Natural killer cell (primary cell): Measurements from ENCODE around the gene RIMS4. TPM values are rescaled to one million over a fixed set of nuclear protein-coding genes. Genes with fewer than 3 reads are reported as not detected.

Experiments used
- ATAC-seq, 3 donors: fragments of 150-1000 bp in 2 of 3; fragments of 200-7000 bp in 1 of 3; cut with Tn5 transposase; 1 replicate in 1 of 3; 2 replicates in 2 of 3; pipeline ENCODE4 v1.10.0; 2021; ENCODE audit warnings: mild to moderate bottlenecking in 2 of 3, moderate library complexity in 2 of 3
- DNase-seq, 2 donors: peaks; one replicate each; pipeline versions ENCODE4 v3.0.0 to v3.0.0-alpha.2; 2013 to 2021; ENCODE audit warnings: mixed read lengths in 1 of 2
- H3K27ac ChIP-seq: one replicate; pipeline ENCODE4 v1.5.1; 2013; ENCODE audit warnings: mild to moderate bottlenecking, low read length
- H3K27me3 ChIP-seq: one replicate; pipeline ENCODE4 v1.6.1; 2013; ENCODE audit warnings: low read length; ENCODE audit not compliant: control insufficient read depth, insufficient read depth
- H3K36me3 ChIP-seq: one replicate; pipeline ENCODE4 v1.6.1; 2013; ENCODE audit warnings: low read length; ENCODE audit not compliant: control insufficient read depth, insufficient read depth
- H3K4me1 ChIP-seq: one replicate; pipeline ENCODE4 v1.6.1; 2013; ENCODE audit warnings: low read length; ENCODE audit not compliant: control insufficient read depth, insufficient read depth
- H3K4me3 ChIP-seq: one replicate; pipeline ENCODE4 v1.5.1; 2013; ENCODE audit warnings: low read length
- H3K9me3 ChIP-seq: one replicate; pipeline ENCODE4 v1.6.1; 2013; ENCODE audit warnings: low read length; ENCODE audit not compliant: control insufficient read depth, insufficient read depth
- H3K27ac Mint-ChIP-seq, 2 donors: one replicate each; pipeline ENCODE4 v1.8.0; 2022; ENCODE audit warnings: mild to moderate bottlenecking in 2 of 2, mixed read lengths in 2 of 2, moderate library complexity in 1 of 2
- H3K27me3 Mint-ChIP-seq, 2 donors: one replicate each; pipeline ENCODE4 v1.8.0; 2022; ENCODE audit warnings: low read depth in 2 of 2, mixed read lengths in 2 of 2
- H3K36me3 Mint-ChIP-seq: one replicate; pipeline ENCODE4 v1.8.0; 2022; ENCODE audit warnings: mixed read lengths
- H3K4me1 Mint-ChIP-seq, 2 donors: one replicate each; pipeline ENCODE4 v1.8.0; 2022; ENCODE audit warnings: mixed read lengths in 2 of 2
- H3K4me3 Mint-ChIP-seq: one replicate; pipeline ENCODE4 v1.8.0; 2022; ENCODE audit warnings: mild to moderate bottlenecking, moderate library complexity, mixed read lengths
- H3K9me3 Mint-ChIP-seq, 2 donors: one replicate each; pipeline ENCODE4 v1.8.0; 2022; ENCODE audit warnings: mixed read lengths in 2 of 2
- WGBS: methylation state at CpG from one replicate; pipeline ENCODE4 v1.1.7; 2013; ENCODE audit warnings: missing lambda C conversion rate; ENCODE audit not compliant: insufficient coverage; 5-methylcytosine and 5-hydroxymethylcytosine counted together
- intact Hi-C: fragments of 100-400 bp; cut with micrococcal nuclease; formaldehyde crosslinking; loops from one replicate; pipeline ENCODE4 v1.14.2; 2022
- total RNA-seq, 4 donors: library from RNA; stranded (reverse); fragments of 120-200 nt in 1 of 4; gene quantifications; one replicate each; pipeline versions ENCODE4 v1.2.3 to v1.2.4, GENCODE V29; 2013 to 2022
- TF ChIP-seq, protein P1 (sequence below): fragments of 200-600 bp; IDR thresholded peaks from one replicate; pipeline ENCODE4 v1.8.0; 2022; ENCODE audit warnings: antibody characterized with exemption

RIMS4 gene
- total RNA-seq, 3 donors from 2014 or later (not counting 1 experiment from before 2014, with no cell fraction given): not detected

DNA sequence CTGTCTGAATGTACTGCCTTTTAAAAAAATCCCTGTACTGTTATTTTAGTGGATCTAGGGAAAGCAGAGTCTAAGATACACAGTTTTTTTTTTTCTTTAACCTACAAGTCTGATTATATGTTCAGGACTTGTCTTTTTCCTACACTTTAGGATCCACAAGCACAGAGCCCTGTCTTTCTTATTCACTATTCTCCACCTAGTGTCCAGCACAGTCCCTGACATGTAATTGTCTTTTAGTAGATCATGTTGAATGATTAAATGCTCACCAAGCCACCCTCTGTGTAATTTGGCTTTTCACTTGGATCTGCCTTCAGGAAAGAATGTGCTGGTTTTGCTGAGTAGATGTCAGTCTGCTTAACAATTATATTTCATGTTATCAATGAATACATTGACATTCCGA lies 39.4 kb upstream of the RIMS4 start:
- WGBS: 92% methylated on average over 1 of the region's 1 CpG
- DNase-seq (no peak), ATAC-seq (no peak)
- TF ChIP-seq, protein P1, sequence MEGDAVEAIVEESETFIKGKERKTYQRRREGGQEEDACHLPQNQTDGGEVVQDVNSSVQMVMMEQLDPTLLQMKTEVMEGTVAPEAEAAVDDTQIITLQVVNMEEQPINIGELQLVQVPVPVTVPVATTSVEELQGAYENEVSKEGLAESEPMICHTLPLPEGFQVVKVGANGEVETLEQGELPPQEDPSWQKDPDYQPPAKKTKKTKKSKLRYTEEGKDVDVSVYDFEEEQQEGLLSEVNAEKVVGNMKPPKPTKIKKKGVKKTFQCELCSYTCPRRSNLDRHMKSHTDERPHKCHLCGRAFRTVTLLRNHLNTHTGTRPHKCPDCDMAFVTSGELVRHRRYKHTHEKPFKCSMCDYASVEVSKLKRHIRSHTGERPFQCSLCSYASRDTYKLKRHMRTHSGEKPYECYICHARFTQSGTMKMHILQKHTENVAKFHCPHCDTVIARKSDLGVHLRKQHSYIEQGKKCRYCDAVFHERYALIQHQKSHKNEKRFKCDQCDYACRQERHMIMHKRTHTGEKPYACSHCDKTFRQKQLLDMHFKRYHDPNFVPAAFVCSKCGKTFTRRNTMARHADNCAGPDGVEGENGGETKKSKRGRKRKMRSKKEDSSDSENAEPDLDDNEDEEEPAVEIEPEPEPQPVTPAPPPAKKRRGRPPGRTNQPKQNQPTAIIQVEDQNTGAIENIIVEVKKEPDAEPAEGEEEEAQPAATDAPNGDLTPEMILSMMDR: no peak
- no peak overlapping the region for H3K4me3 Mint-ChIP-seq
- Histone ChIP-seq H3K4me1 (no peaks in the 10 kb centered on the region), H3K27ac (no peak overlapping the region), H3K4me3 (no peak overlapping the region), H3K9me3 (no peaks in the 10 kb centered on the region), H3K36me3 (no peaks in the 10 kb centered on the region), H3K27me3 (no peaks in the 10 kb centered on the region)
- H3K9me3 Mint-ChIP-seq: no peaks in the 10 kb centered on the region
- H3K27ac Mint-ChIP-seq: no peak overlapping the region
- intact Hi-C loops: no loop called here
- no peaks in the 10 kb centered on the region for H3K36me3 Mint-ChIP-seq
- H3K27me3 Mint-ChIP-seq: peaks cover 15 to 34% of the 10 kb centered on the region in 2 donors
- H3K4me1 Mint-ChIP-seq: no peaks in the 10 kb centered on the region

DNA sequence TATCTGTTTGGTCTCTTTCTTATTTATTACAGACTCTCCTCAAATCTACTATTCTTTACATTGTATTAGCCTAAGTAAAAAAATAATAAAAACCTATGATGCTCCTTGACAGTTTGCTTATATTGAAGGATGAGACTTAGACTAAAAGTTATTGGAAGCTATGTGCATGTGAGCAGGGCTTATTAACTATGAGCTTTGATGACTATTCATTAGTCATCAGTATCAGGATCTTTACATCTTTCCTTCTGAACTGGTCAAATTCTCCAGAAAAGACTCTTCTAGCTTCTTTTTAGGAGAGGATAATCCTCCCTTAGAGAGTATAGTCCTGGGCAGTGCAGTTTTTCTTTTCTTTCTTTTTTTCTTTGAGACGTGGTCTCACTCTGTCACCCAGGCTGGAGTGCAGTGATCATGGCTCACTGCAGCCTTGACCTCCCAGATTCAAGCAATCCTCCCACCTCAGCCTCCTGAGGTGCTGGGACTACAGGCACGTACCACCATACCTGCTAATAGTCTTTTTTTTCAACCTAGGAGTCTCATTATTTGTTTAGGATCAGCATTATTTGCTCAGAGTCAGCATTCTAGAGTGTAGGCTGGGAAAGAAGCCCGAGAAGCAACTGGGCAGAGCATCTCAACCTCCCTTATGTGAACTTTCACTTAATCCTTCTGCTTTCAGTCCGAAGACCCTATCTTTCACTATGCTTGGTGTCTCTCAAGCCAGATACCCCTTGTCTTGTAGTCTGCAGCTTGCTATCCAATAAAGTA lies 38.1 kb upstream of the RIMS4 start:
- no peak overlapping the region for H3K4me3 Mint-ChIP-seq
- ATAC-seq (no peak), DNase-seq (no peak)
- TF ChIP-seq, protein P1: no peak
- H3K4me3 ChIP-seq: no peak overlapping the region
- H3K27me3 ChIP-seq: no peaks in the 10 kb centered on the region
- H3K27me3 Mint-ChIP-seq: peaks cover 17 to 40% of the 10 kb centered on the region in 2 donors
- H3K9me3 ChIP-seq: no peaks in the 10 kb centered on the region
- H3K36me3 Mint-ChIP-seq: no peaks in the 10 kb centered on the region
- intact Hi-C loops: no loop called here
- no peaks in the 10 kb centered on the region for H3K36me3 ChIP-seq
- WGBS: 84% methylated on average over 4 of the region's 4 CpGs
- no peaks in the 10 kb centered on the region for H3K4me1 Mint-ChIP-seq
- H3K4me1 ChIP-seq: no peaks in the 10 kb centered on the region
- no peak overlapping the region for H3K27ac Mint-ChIP-seq
- no peaks in the 10 kb centered on the region for H3K9me3 Mint-ChIP-seq
- H3K27ac ChIP-seq: no peak overlapping the region

DNA sequence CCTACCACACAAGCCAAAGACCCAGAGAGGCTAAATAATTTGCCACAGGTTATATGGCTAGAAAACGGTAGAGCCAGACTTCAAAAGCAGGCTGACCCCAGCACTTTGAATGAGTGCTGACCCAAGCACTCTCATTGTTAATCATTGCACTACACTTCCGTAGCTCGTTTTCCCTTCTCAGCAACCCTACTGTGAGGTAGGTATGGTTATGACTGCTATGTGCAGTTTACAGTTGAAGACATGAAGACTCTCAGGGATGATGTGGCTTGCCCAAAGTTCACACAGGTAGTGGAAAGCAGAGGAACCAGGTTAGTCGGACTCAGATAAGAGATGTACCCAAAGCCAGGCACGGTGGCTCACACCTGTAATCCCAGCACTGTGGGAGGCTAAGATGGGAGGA lies 33.5 kb upstream of the RIMS4 start:
- Mint-ChIP-seq H3K36me3 (no peaks in the 10 kb centered on the region), H3K27ac (no peak overlapping the region), H3K9me3 (no peaks in the 10 kb centered on the region), H3K27me3 (peaks cover 18 to 51% of the 10 kb centered on the region in 2 donors), H3K4me3 (no peak overlapping the region), H3K4me1 (no peaks in the 10 kb centered on the region)
- ATAC-seq (no peak), DNase-seq (no peak)
- no peak overlapping the region for H3K27ac ChIP-seq
- no peaks in the 10 kb centered on the region for H3K9me3 ChIP-seq
- H3K27me3 ChIP-seq: no peaks in the 10 kb centered on the region
- WGBS: 85% methylated on average over 3 of the region's 5 CpGs
- intact Hi-C loops: no loop called here
- no peaks in the 10 kb centered on the region for H3K36me3 ChIP-seq
- no peaks in the 10 kb centered on the region for H3K4me1 ChIP-seq
- no peak overlapping the region for H3K4me3 ChIP-seq
- TF ChIP-seq, protein P1: no peak

DNA sequence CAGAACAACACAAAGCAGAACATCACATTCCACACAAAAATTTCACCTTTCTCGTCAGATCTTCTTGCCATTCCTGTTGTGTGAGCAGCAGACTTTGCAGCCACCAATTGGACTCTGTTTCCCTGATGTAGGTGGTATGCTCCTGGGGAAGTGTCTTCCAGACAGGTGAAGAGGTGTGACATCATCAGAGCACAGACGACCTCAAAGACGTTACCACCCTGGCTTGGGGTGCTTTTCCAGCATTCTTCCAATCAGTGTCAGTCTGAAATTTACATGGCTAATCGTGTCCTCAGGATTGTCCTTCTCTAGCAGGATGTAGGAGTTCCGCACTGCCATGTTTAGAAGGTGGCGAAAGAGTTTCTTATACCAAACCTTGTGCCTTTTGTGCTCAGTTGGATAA lies 31.6 kb upstream of the RIMS4 start:
- H3K4me3 ChIP-seq: no peak overlapping the region
- no peaks in the 10 kb centered on the region for H3K27me3 ChIP-seq
- H3K9me3 Mint-ChIP-seq: no peaks in the 10 kb centered on the region
- intact Hi-C loops: no loop called here
- H3K9me3 ChIP-seq: no peaks in the 10 kb centered on the region
- WGBS: 84% methylated on average over 5 of the region's 6 CpGs
- no peaks in the 10 kb centered on the region for H3K36me3 ChIP-seq
- peaks cover 22 to 42% of the 10 kb centered on the region in 2 donors for H3K27me3 Mint-ChIP-seq
- no peak for ATAC-seq
- H3K4me3 Mint-ChIP-seq: no peak overlapping the region
- no peak overlapping the region for H3K27ac ChIP-seq
- no peak for DNase-seq
- TF ChIP-seq, protein P1: no peak
- H3K4me1 ChIP-seq: no peaks in the 10 kb centered on the region
- H3K36me3 Mint-ChIP-seq: no peaks in the 10 kb centered on the region
- H3K27ac Mint-ChIP-seq: no peak overlapping the region
- H3K4me1 Mint-ChIP-seq: no peaks in the 10 kb centered on the region
